Measurements from ENCODE around the gene NDUFA7. TPM values are rescaled to one million over a fixed set of nuclear protein-coding genes. Genes with fewer than 3 reads are reported as not detected.

NDUFA7 gene
- total and polyA plus RNA-seq, 2 of the 13 experiments (the other 11 are each of a cell fraction or from before 2014, with no cell fraction given), result 64.5 to 71.5 TPM

- 0 out of 2 replicates have a peak, but pooled peaks have one; percentile 85 for TF ChIP-seq SMYD3 (CRISPR knock-in tag; IDR thresholded peaks at IDR 0.05)
- TF ChIP-seq ZNF142 (CRISPR knock-in tag; IDR thresholded peaks at IDR 0.05), result peak; percentile 93; the same call in 1 of the 2 replicates
- TF ChIP-seq GABPA (IDR thresholded peaks at IDR 0.05; ENCODE audit: low read depth, low read length), result no peak
- no peak for TF ChIP-seq GABPA (CRISPR knock-in tag; IDR thresholded peaks at IDR 0.05; ENCODE audit: low read depth)
- no peak for TF ChIP-seq MBNL3 (CRISPR knock-in tag; conservative IDR thresholded peaks at IDR 0.05)
- TF ChIP-seq ZNF607 (CRISPR knock-in tag; IDR thresholded peaks at IDR 0.05; ENCODE audit: borderline replicate concordance), result peak; percentile 99
- TF ChIP-seq ZNF468 (CRISPR knock-in tag; IDR thresholded peaks at IDR 0.05), result 0 out of 2 replicates have a peak, but pooled peaks have one; percentile 94
- no peak for TF ChIP-seq ZNF550 (CRISPR knock-in tag; IDR thresholded peaks at IDR 0.05; ENCODE audit: borderline replicate concordance)
- TF ChIP-seq HNRNPLL (IDR thresholded peaks at IDR 0.05; ENCODE audit: low read depth, low read length, poor library complexity, severe bottlenecking), result peak; percentile 61
- TF ChIP-seq JUNB (CRISPR knock-in tag; IDR thresholded peaks at IDR 0.05; ENCODE audit: borderline replicate concordance), result peak; percentile 65
- TF ChIP-seq FOXM1 (CRISPR knock-in tag; IDR thresholded peaks at IDR 0.05), result peak; percentile 80; the same call in 1 of the 2 replicates
- TF ChIP-seq GATAD1 (CRISPR knock-in tag; IDR thresholded peaks at IDR 0.05), result peak; percentile 75; the same call in 1 of the 2 replicates
- no peak for TF ChIP-seq ZNF382 (CRISPR knock-in tag; IDR thresholded peaks at IDR 0.05; ENCODE audit: borderline replicate concordance)
- peak; percentile 86; the same call in 1 of the 2 replicates for TF ChIP-seq MLXIP (CRISPR knock-in tag; IDR thresholded peaks at IDR 0.05; ENCODE audit: borderline replicate concordance)
- TF ChIP-seq HNRNPH1 (optimal IDR thresholded peaks at IDR 0.05; ENCODE audit: low read depth, low read length), result no peak
- TF ChIP-seq ZNF10 (CRISPR knock-in tag; IDR thresholded peaks at IDR 0.05; ENCODE audit: borderline replicate concordance, low read depth), result no peak
- peak; percentile 23; the same call in 1 of the 2 replicates for TF ChIP-seq POGZ (CRISPR knock-in tag; IDR thresholded peaks at IDR 0.05)
- peak; percentile 92; the same call in 1 of the 2 replicates for TF ChIP-seq BRCA1 (CRISPR knock-in tag; IDR thresholded peaks at IDR 0.05)
- peak; percentile 81 for TF ChIP-seq POLR2AphosphoS5 (IDR thresholded peaks at IDR 0.05; ENCODE audit: low read depth, low read length)
- no peak for TF ChIP-seq ZFP36L2 (CRISPR knock-in tag; IDR thresholded peaks at IDR 0.05)
- 0 out of 2 replicates have a peak, but pooled peaks have one; percentile 76 for TF ChIP-seq CC2D1A (CRISPR knock-in tag; IDR thresholded peaks at IDR 0.05)
Observed at GRCh38 chr19:8307965-8308866, 13.0 kb downstream of the NDUFA7 start, which contains the start of gene CD320 (continued).

Measured in HepG2 (cell line).